OCI-LY1 (cell line): ENCODE results near the gene LIN28A.

ENCODE experiments used
- H2AFZ ChIP-seq: fragments of 200-600 bp; sonication (generic), shearing (Covaris generic); 2 replicates; pipeline ENCODE4 v1.6.0; 2014; ENCODE audit warnings: antibody characterized with exemption, mild to moderate bottlenecking, low read length
- H3F3A ChIP-seq: fragments of 200-600 bp; sonication (generic), shearing (Covaris generic); 2 replicates; pipeline ENCODE4 v1.6.0; 2014; ENCODE audit warnings: mild to moderate bottlenecking, antibody characterized with exemption, low read length, moderate library complexity; ENCODE audit not compliant: insufficient read depth
- H3K27ac ChIP-seq: fragments of 200-600 bp; sonication (generic); 2 replicates; pipeline ENCODE4 v1.5.1; 2014; ENCODE audit warnings: low read length, mixed run types, mild to moderate bottlenecking, low read depth; ENCODE audit not compliant: poor library complexity, severe bottlenecking
- H3K27me3 ChIP-seq: fragments of 200-600 bp; sonication (generic); 2 replicates; pipeline ENCODE4 v1.6.0; 2014; ENCODE audit warnings: antibody characterized with exemption, mild to moderate bottlenecking, low read length, moderate library complexity; ENCODE audit not compliant: insufficient read depth
- H3K36me3 ChIP-seq: fragments of 200-600 bp; sonication (generic); 2 replicates; pipeline ENCODE4 v1.6.1; 2014; ENCODE audit warnings: mild to moderate bottlenecking, antibody characterized with exemption, low read length, moderate library complexity, mixed read lengths; ENCODE audit not compliant: insufficient read depth
- H3K4me1 ChIP-seq: fragments of 200-600 bp; sonication (generic); 2 replicates; pipeline ENCODE4 v1.5.1; 2014; ENCODE audit warnings: mild to moderate bottlenecking, low read length, moderate library complexity; ENCODE audit not compliant: insufficient read depth, severe bottlenecking
- H3K4me2 ChIP-seq: fragments of 200-600 bp; sonication (generic), shearing (Covaris generic); 2 replicates; pipeline ENCODE4 v1.6.1; 2014; ENCODE audit warnings: low read length
- H3K4me3 ChIP-seq: fragments of 200-600 bp; sonication (generic); 2 replicates; pipeline ENCODE4 v1.5.1; 2014; ENCODE audit warnings: low read length, low read depth, mild to moderate bottlenecking, mixed read lengths; ENCODE audit not compliant: poor library complexity, severe bottlenecking
- H3K79me2 ChIP-seq: fragments of 200-600 bp; shearing (Covaris generic); 2 replicates; pipeline ENCODE4 v1.6.1; 2016; ENCODE audit warnings: mixed run types, low read length, mixed read lengths; ENCODE audit not compliant: insufficient read depth
- H3K9ac ChIP-seq: fragments of 200-600 bp; sonication (generic), shearing (Covaris generic); 2 replicates; pipeline ENCODE4 v1.6.1; 2014; ENCODE audit warnings: mild to moderate bottlenecking, low read length, mixed read lengths
- H3K9me2 ChIP-seq: fragments of 200-600 bp; sonication (generic), shearing (Covaris generic); 2 replicates; pipeline ENCODE4 v1.6.1; 2014; ENCODE audit warnings: low read depth, mild to moderate bottlenecking, low read length, mixed read lengths
- H3K9me3 ChIP-seq: fragments of 200-600 bp; shearing (Covaris generic); 2 replicates; pipeline ENCODE4 v1.6.1; 2014; ENCODE audit warnings: low read length, mixed read lengths
- H4K20me1 ChIP-seq: fragments of 200-600 bp; sonication (generic), shearing (Covaris generic); 2 replicates; pipeline ENCODE4 v1.6.0; 2016; ENCODE audit warnings: mild to moderate bottlenecking, low read length; ENCODE audit not compliant: insufficient read depth
- EZH2 ChIP-seq: fragments of 200-600 bp; sonication (generic), shearing (Covaris generic); IDR thresholded peaks from 2 replicates; pipeline ENCODE4 v1.8.0; 2017; ENCODE audit warnings: borderline replicate concordance, mixed run types, mild to moderate bottlenecking, antibody characterized with exemption, low read length, moderate library complexity, mixed read lengths
- TF ChIP-seq, protein P1 (sequence below): fragments of 200-600 bp; sonication (generic), shearing (Covaris generic); IDR thresholded peaks from 2 replicates; pipeline ENCODE4 v1.5.1; 2017; ENCODE audit warnings: mild to moderate bottlenecking, antibody characterized with exemption, low read length, moderate library complexity, mixed read lengths

Gene LIN28A

DNA sequence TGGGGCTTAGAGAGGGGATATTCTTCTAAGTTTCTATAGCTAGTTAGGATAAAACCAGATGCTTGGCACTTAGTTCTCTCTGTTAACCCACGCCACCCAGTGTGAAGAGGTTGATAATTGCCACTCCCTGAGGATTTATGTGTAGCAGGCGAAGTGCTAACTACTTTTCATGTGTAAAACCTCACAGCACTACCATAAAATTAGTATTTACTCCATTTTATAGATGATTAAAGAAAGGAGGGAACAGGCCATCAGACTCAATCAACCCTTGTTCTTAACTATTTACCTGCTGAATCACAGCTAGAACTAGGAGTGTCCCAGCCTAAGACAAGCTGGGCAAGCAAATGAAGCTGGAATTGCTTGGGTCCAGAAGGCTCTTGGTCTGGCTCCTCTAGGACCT lies 8.9 kb downstream of the LIN28A start:
- Histone ChIP-seq H3K27ac (no peak overlapping the region), H3K79me2 (no peaks in the 10 kb centered on the region), H3K4me1 (no peaks in the 10 kb centered on the region), H3K9me3 (no peaks in the 10 kb centered on the region), H3K9me2 (no peaks in the 10 kb centered on the region), H4K20me1 (no peaks in the 10 kb centered on the region), H3K36me3 (no peaks in the 10 kb centered on the region), H3K4me2 (no peak overlapping the region), H2AFZ (no peak overlapping the region), H3K4me3 (no peak overlapping the region), H3K27me3 (peaks cover 5% of the 10 kb centered on the region; the same call in 1 of the 2 replicates), H3K9ac (no peak overlapping the region), H3F3A (no peaks in the 10 kb centered on the region)
- TF ChIP-seq EZH2: no peak
- TF ChIP-seq, protein P1, sequence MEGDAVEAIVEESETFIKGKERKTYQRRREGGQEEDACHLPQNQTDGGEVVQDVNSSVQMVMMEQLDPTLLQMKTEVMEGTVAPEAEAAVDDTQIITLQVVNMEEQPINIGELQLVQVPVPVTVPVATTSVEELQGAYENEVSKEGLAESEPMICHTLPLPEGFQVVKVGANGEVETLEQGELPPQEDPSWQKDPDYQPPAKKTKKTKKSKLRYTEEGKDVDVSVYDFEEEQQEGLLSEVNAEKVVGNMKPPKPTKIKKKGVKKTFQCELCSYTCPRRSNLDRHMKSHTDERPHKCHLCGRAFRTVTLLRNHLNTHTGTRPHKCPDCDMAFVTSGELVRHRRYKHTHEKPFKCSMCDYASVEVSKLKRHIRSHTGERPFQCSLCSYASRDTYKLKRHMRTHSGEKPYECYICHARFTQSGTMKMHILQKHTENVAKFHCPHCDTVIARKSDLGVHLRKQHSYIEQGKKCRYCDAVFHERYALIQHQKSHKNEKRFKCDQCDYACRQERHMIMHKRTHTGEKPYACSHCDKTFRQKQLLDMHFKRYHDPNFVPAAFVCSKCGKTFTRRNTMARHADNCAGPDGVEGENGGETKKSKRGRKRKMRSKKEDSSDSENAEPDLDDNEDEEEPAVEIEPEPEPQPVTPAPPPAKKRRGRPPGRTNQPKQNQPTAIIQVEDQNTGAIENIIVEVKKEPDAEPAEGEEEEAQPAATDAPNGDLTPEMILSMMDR: no peak

DNA sequence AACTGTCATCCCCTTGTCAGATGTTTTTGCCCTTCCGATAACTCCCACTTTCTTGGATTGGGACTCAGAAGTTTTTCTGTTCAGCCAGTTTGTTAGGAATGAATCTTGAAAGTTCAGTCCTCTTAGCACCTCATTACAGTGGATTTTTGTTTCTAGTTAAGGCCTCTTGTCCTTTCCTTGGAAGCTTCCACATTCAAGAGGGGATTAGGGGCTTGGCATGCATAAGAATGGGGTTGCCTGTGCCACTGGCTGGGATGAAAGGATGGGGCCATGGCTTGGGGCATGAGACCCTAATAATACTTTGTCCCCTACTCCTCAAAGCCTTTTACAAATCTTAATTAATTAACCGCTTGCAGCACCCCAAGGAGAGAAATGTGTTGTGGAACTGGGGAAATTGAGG lies 19.1 kb downstream of the LIN28A start:
- Histone ChIP-seq H3K27me3 (no peaks in the 10 kb centered on the region), H3K27ac (no peak overlapping the region), H3K79me2 (no peaks in the 10 kb centered on the region), H3K9ac (no peak overlapping the region), H3K36me3 (peaks cover 6% of the 10 kb centered on the region; the same call in 1 of the 2 replicates), H3K9me3 (no peaks in the 10 kb centered on the region), H3K4me2 (no peak overlapping the region), H3K9me2 (no peaks in the 10 kb centered on the region), H4K20me1 (no peaks in the 10 kb centered on the region), H2AFZ (no peak overlapping the region), H3K4me1 (peaks cover 20% of the 10 kb centered on the region), H3F3A (no peaks in the 10 kb centered on the region), H3K4me3 (no peak overlapping the region)
- no peak for TF ChIP-seq EZH2
- TF ChIP-seq, protein P1: no peak

DNA sequence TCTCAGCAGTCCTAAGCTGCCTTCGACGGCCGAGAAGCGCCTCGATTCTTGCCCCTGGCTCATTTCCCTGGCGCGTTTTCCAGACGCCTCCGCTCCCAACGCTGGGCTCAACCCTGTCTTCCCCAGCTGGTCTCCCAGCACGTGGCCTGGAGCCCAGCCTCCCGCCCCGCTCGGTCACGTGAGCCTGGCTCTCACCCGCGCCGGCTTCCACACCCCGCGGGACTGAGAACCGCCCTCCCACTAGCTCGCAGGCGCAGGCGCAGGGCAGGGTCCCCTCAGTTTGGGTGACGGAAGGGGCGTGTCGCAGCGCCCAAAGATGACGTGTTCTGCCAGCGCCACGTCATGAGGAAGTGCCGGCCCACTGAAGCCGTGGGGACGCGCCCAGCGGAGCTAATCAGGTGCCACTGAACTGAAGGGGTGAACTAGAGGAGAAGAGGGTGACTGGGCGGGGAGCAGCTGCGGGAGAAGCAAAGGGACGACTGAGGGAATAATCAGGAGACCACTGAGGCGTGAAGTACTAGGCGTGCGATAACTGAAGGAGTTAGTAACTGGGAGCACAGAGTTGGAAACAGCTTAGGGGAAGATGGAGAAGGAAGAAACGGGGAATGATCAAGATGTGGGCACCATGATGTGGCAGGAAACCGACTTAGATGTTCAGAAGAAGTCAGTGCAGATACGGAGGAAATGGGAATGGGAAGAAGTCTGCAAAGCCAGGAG lies 21.5 kb downstream of the LIN28A start, which contains the start of gene DHDDS:
Gene DHDDS, plus strand, starts transcription at position 343 of the 717 bp plus-strand sequence. CDS start 625 bp downstream, outside the sequence.
- H3K4me3 ChIP-seq: peak within 1 kb of the TSS; percentile 88
- peak within 1 kb of the TSS; percentile 85 for H3K4me2 ChIP-seq
- no peak within 1 kb of the TSS for H2AFZ ChIP-seq
- peak within 1 kb of the TSS; percentile 85 for H3K9ac ChIP-seq
- no peaks in the 10 kb centered on the region for H4K20me1 ChIP-seq
- no peaks in the 10 kb centered on the region for H3F3A ChIP-seq
- H3K27me3 ChIP-seq: no peaks in the 10 kb centered on the region
- no peaks in the 10 kb centered on the region for H3K79me2 ChIP-seq
- peaks cover 12% of the 10 kb centered on the region; the same call in 1 of the 2 replicates for H3K36me3 ChIP-seq
- H3K4me1 ChIP-seq: peaks cover 20% of the 10 kb centered on the region
- no peaks in the 10 kb centered on the region for H3K9me3 ChIP-seq
- TF ChIP-seq, protein P1: no peak
- TF ChIP-seq EZH2: no peak
- no peak within 1 kb of the TSS for H3K27ac ChIP-seq
- no peaks in the 10 kb centered on the region for H3K9me2 ChIP-seq
